Endothelial cell of umbilical vein (primary cell): ENCODE results near the gene MTM1.

Source experiments
- CTCF ChIP-seq, 2 donors: IDR thresholded peaks; 1 replicate in 1 of 2; 2 replicates in 1 of 2; pipeline ENCODE4 v1.5.1; 2011; ENCODE audit warnings: low read length in 2 of 2, mild to moderate bottlenecking in 2 of 2, moderate library complexity in 2 of 2, control low read depth in 1 of 2, inconsistent platforms in 1 of 2, low read depth in 1 of 2; ENCODE audit not compliant: insufficient read depth in 1 of 2; ENCODE audit errors: extremely low read depth in 1 of 2
- EZH2 ChIP-seq: IDR thresholded peaks from 2 replicates; pipeline ENCODE4 v1.6.1; 2012; ENCODE audit warnings: borderline replicate concordance, low read depth, mild to moderate bottlenecking, moderate library complexity, low read length, inconsistent platforms; ENCODE audit not compliant: severe bottlenecking
- JUN ChIP-seq: IDR thresholded peaks from 2 replicates; pipeline ENCODE4 v1.6.1; 2011; ENCODE audit warnings: borderline replicate concordance, low read depth; ENCODE audit not compliant: insufficient read length, insufficient read depth
- MAX ChIP-seq: IDR thresholded peaks from 2 replicates; pipeline ENCODE4 v1.6.1; 2011; ENCODE audit not compliant: insufficient read depth, insufficient read length
- POLR2A ChIP-seq: IDR thresholded peaks from 2 replicates; pipeline ENCODE4 v1.6.1; 2012; ENCODE audit warnings: low read depth, mild to moderate bottlenecking, control low read depth, low read length
- POLR2AphosphoS5 ChIP-seq: IDR thresholded peaks from 2 replicates; pipeline ENCODE4 v1.6.1; 2012; ENCODE audit warnings: low read depth, mild to moderate bottlenecking, control low read depth, low read length, moderate library complexity; ENCODE audit not compliant: insufficient read depth

- no peak for TF ChIP-seq CTCF (IDR thresholded peaks at IDR 0.05; ENCODE audit: extremely low read depth in 1 of 2, insufficient read depth in 1 of 2, low read depth in 1 of 2, low read length in 2 of 2)
- TF ChIP-seq EZH2: no peak
- TF ChIP-seq MAX: no peak
- no peak for TF ChIP-seq POLR2A
- TF ChIP-seq POLR2AphosphoS5: no peak
- no peak for TF ChIP-seq JUN
Measured at GRCh38 chrX:150712619-150713018, 144.2 kb downstream of the MTM1 start.
